ENCODE results near the gene PDE12.

DNA sequence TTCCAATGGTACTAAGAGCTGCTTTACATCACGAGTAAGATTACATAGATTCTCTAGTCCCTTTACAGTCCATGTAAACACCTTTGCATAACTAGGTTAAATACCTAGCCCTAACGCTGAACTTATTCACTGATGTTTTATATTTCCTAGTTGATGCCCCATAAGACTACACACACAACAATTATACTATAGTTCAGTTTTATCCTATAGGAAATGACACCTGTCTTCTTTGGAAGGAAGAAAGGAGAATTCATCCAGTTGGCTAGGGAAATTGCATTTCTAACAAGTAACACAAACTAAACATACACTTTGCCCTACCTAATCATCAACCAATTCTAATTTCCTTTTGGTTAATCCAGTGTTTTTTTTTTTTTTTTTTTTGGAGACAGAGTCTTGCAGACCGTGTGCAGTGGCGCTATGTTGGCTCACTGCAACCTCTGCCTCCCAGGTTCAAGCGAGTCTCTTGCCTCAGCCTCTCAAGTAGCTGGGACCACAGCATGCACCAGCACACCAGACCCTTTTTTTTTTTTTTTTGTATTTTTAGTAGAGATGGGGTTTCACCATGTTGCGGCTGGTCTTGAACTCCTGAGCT is 13.9 kb downstream of the PDE12 start:
- TF ChIP-seq ZNF8 (CRISPR knock-in tag; IDR thresholded peaks at IDR 0.05): no peak
- no peak for TF ChIP-seq ARNTL (CRISPR knock-in tag; IDR thresholded peaks at IDR 0.05; ENCODE audit: borderline replicate concordance, low read depth)
- TF ChIP-seq, protein P1, sequence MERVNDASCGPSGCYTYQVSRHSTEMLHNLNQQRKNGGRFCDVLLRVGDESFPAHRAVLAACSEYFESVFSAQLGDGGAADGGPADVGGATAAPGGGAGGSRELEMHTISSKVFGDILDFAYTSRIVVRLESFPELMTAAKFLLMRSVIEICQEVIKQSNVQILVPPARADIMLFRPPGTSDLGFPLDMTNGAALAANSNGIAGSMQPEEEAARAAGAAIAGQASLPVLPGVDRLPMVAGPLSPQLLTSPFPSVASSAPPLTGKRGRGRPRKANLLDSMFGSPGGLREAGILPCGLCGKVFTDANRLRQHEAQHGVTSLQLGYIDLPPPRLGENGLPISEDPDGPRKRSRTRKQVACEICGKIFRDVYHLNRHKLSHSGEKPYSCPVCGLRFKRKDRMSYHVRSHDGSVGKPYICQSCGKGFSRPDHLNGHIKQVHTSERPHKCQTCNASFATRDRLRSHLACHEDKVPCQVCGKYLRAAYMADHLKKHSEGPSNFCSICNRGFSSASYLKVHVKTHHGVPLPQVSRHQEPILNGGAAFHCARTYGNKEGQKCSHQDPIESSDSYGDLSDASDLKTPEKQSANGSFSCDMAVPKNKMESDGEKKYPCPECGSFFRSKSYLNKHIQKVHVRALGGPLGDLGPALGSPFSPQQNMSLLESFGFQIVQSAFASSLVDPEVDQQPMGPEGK (CRISPR knock-in tag; IDR thresholded peaks at IDR 0.05; ENCODE audit: borderline replicate concordance): no peak
- TF ChIP-seq BACH2 (CRISPR knock-in tag; IDR thresholded peaks at IDR 0.05; ENCODE audit: borderline replicate concordance): no peak

All from SK-N-SH treated with all-trans-retinoic acid at 6 μM for 48 hours (cell line).